GM23338 (cell line): Measurements from ENCODE around the gene IDH1. TPM values are rescaled to one million over a fixed set of nuclear protein-coding genes. Genes with fewer than 3 reads are reported as not detected.

Experiments
- ATAC-seq: fragments of 200-7000 bp; cut with Tn5 transposase; 3 replicates; pipeline ENCODE4 v1.9.1; 2020
- DNase-seq: peaks from one replicate; pipeline ENCODE4 v3.0.0-alpha.2; 2015; ENCODE audit warnings: low spot score
- H2AFZ ChIP-seq: fragments of 200-600 bp; sonication (generic); 2 replicates; pipeline ENCODE4 v1.8.0; 2016; ENCODE audit warnings: antibody characterized with exemption, mild to moderate bottlenecking, moderate library complexity
- H3F3A ChIP-seq: fragments of 200-600 bp; sonication (generic); replicated peaks from 2 replicates; pipeline ENCODE4 v1.8.0; 2017; ENCODE audit warnings: antibody characterized with exemption, mixed run types, low read depth
- H3K27ac ChIP-seq: fragments of 200-600 bp; sonication (generic); 2 replicates; pipeline ENCODE4 v1.6.1; 2016; ENCODE audit warnings: low read depth
- H3K27me3 ChIP-seq: fragments of 200-600 bp; sonication (generic); 2 replicates; pipeline ENCODE4 v1.8.0; 2016; ENCODE audit warnings: mild to moderate bottlenecking, mixed run types, moderate library complexity; ENCODE audit not compliant: insufficient read depth
- H3K36me3 ChIP-seq: fragments of 200-600 bp; sonication (generic); 2 replicates; pipeline ENCODE4 v1.8.0; 2016; ENCODE audit warnings: mild to moderate bottlenecking; ENCODE audit not compliant: insufficient read depth
- H3K4me1 ChIP-seq: fragments of 200-600 bp; sonication (generic); 2 replicates; pipeline ENCODE4 v1.8.0; 2016; ENCODE audit warnings: mild to moderate bottlenecking, moderate library complexity; ENCODE audit not compliant: insufficient read depth
- H3K4me2 ChIP-seq: fragments of 200-600 bp; sonication (generic); 2 replicates; pipeline ENCODE4 v1.7.1; 2017; ENCODE audit warnings: mixed run types
- H3K4me3 ChIP-seq: fragments of 200-600 bp; sonication (generic); 2 replicates; pipeline ENCODE4 v1.6.1; 2016; ENCODE audit warnings: mixed run types
- H3K79me2 ChIP-seq: fragments of 200-600 bp; sonication (generic); replicated peaks from 2 replicates; pipeline ENCODE4 v1.8.0; 2017; ENCODE audit warnings: mild to moderate bottlenecking; ENCODE audit not compliant: insufficient read depth
- H3K9me2 ChIP-seq: fragments of 200-600 bp; sonication (generic); 2 replicates; pipeline ENCODE4 v1.8.0; 2017; ENCODE audit not compliant: insufficient read depth
- H4K20me1 ChIP-seq: fragments of 200-600 bp; sonication (generic); replicated peaks from 2 replicates; pipeline ENCODE4 v1.8.0; 2017; ENCODE audit warnings: mild to moderate bottlenecking; ENCODE audit not compliant: insufficient read depth
- H3K27ac Mint-ChIP-seq: 2 replicates; pipeline ENCODE4 v1.8.0; 2020; ENCODE audit warnings: inconsistent platforms, mild to moderate bottlenecking, moderate library complexity, mixed read lengths
- H3K27me3 Mint-ChIP-seq: 3 replicates; pipeline ENCODE4 v1.8.0; 2022; ENCODE audit warnings: low read depth, mild to moderate bottlenecking, moderate library complexity, mixed read lengths, inconsistent platforms; ENCODE audit not compliant: insufficient read depth, poor library complexity
- H3K36me3 Mint-ChIP-seq: 3 replicates; pipeline ENCODE4 v1.8.0; 2021; ENCODE audit warnings: low read depth, mild to moderate bottlenecking, inconsistent platforms, moderate library complexity, mixed read lengths
- H3K4me1 Mint-ChIP-seq: 3 replicates; pipeline ENCODE4 v1.8.0; 2020; ENCODE audit warnings: mild to moderate bottlenecking, inconsistent platforms, mixed read lengths
- H3K4me3 Mint-ChIP-seq: 3 replicates; pipeline ENCODE4 v1.8.0; 2021; ENCODE audit warnings: moderate library complexity, mild to moderate bottlenecking, inconsistent platforms, mixed read lengths
- H3K9me3 Mint-ChIP-seq: 3 replicates; pipeline ENCODE4 v1.8.0; 2020; ENCODE audit warnings: moderate library complexity, mild to moderate bottlenecking, inconsistent platforms, mixed read lengths
- CREB1 ChIP-seq: fragments of 250-450 bp; sonication (Bioruptor Pico); IDR thresholded peaks from 2 replicates; pipeline ENCODE4 v1.5.0; 2020; ENCODE audit warnings: low read depth, mild to moderate bottlenecking, moderate library complexity
- CTCF ChIP-seq, 2 experiments: fragments of 200-600 bp in 1 of 2; sonication (generic) in 1 of 2; conservative IDR thresholded peaks; 2 replicates each; pipeline versions ENCODE4 v1.5.1 to v1.6.1; 2016 to 2017; ENCODE audit warnings: antibody characterized with exemption in 2 of 2, low read depth in 2 of 2, mild to moderate bottlenecking in 2 of 2, moderate library complexity in 1 of 2
- EZH2 ChIP-seq: fragments of 200-600 bp; sonication (generic); IDR thresholded peaks from one replicate; pipeline ENCODE4 v1.8.0; 2017; ENCODE audit warnings: antibody characterized with exemption, mild to moderate bottlenecking, low read depth; ENCODE audit not compliant: unreplicated experiment
- EZH2phosphoT487 ChIP-seq: fragments of 200-600 bp; sonication (generic); IDR thresholded peaks from one replicate; pipeline ENCODE4 v1.8.1; 2018; ENCODE audit warnings: antibody characterized with exemption; ENCODE audit not compliant: unreplicated experiment
- JUNB ChIP-seq: IDR thresholded peaks from one replicate; pipeline ENCODE4 v1.6.1; 2016; ENCODE audit warnings: antibody characterized with exemption; ENCODE audit not compliant: unreplicated experiment
- NANOG ChIP-seq: IDR thresholded peaks from 2 replicates; pipeline ENCODE4 v1.6.1; 2016; ENCODE audit warnings: antibody characterized with exemption, borderline replicate concordance
- POLR2AphosphoS5 ChIP-seq: IDR thresholded peaks from 2 replicates; pipeline ENCODE4 v1.6.1; 2016; ENCODE audit warnings: antibody characterized with exemption, low read depth
- REST ChIP-seq: IDR thresholded peaks from one replicate; pipeline ENCODE4 v1.6.1; 2018; ENCODE audit warnings: antibody characterized with exemption; ENCODE audit not compliant: unreplicated experiment
- STAT1 ChIP-seq: IDR thresholded peaks from one replicate; pipeline ENCODE4 v1.6.1; 2016; ENCODE audit warnings: antibody characterized with exemption; ENCODE audit not compliant: unreplicated experiment
- ZNF114 ChIP-seq: fragments of 250-450 bp; sonication (Bioruptor Pico); IDR thresholded peaks from 2 replicates; pipeline ENCODE4 v1.5.0; 2020; ENCODE audit warnings: mild to moderate bottlenecking, moderate library complexity
- ZNF331 ChIP-seq: fragments of 250-450 bp; sonication (Bioruptor Pico); IDR thresholded peaks from 2 replicates; pipeline ENCODE4 v1.5.0; 2020; ENCODE audit warnings: low read depth, mild to moderate bottlenecking, moderate library complexity
- ZNF462 ChIP-seq: fragments of 250-450 bp; sonication (Bioruptor Pico); IDR thresholded peaks from 2 replicates; pipeline ENCODE4 v1.5.0; 2020; ENCODE audit warnings: mild to moderate bottlenecking, moderate library complexity
- polyA plus RNA-seq: library from polyadenylated mRNA; unstranded; fragments of >200 nt; fragmentation: Nextera tagmentation; extraction: Ambion mirVana; gene quantifications from 2 replicates; pipeline ENCODE4 v1.2.1, GENCODE V29; 2016
- total RNA-seq: library from RNA; depleted of rRNA; stranded (reverse); fragments of >200 nt; shearing (Covaris generic); gene quantifications from 2 replicates; pipeline ENCODE4 v1.2.3, GENCODE V29; 2014
- TF ChIP-seq, protein P1 (sequence below): IDR thresholded peaks from 2 replicates; pipeline ENCODE4 v1.6.1; 2016; ENCODE audit warnings: antibody characterized with exemption

IDH1 gene
- total and polyA plus RNA-seq, 2 experiments from 2014 or later, result 315 to 536 TPM

DNA sequence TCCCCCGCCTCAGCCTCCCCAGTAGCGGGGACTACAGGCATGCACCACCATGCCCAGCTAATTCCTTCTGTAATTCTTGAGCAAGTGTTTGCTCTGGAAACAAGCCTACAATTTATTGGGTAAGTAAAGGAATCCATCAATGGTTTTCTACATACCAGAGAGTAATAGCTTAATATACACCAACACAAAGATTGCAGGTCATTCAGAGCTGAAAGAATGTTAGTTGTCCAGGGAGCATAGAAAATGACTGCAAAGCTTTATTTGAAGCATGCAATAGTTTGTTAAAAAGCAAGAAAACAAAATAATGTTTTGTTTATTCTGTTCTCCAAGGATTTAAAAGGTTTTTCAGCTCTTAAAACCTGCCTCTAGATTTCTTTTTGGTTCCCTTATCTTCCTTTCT is 5.6 kb downstream of the IDH1 start (continued):
- TF ChIP-seq JUNB, result no peak
- TF ChIP-seq ZNF331, result no peak
- no peak for TF ChIP-seq POLR2AphosphoS5
- TF ChIP-seq EZH2, result no peak

DNA sequence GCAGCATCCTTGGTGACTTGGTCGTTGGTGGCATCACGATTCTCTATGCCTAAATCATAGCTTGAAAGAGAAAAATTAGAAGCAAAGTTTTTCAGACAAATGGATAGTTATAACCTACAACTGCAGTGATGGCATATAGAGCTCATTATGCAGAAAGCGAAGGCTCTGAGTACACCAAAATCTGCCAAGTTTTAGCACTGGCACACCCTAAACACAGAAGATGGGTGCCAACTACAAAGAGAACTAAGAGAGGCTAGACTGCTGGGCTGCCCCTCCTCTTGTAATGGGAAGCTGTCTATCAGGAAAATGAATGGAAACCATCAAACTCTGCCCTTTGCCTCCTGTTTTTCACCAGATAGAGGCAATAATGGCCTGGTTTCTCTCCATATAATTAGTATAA is 6.3 kb downstream of the IDH1 start:
- peaks cover 13% of the 10 kb centered on the region for H4K20me1 ChIP-seq
- H3K4me1 ChIP-seq, result peaks cover 14% of the 10 kb centered on the region
- H2AFZ ChIP-seq, result no peak overlapping the region
- H3K27me3 ChIP-seq, result no peaks in the 10 kb centered on the region
- no peak overlapping the region for H3K4me3 ChIP-seq
- peaks cover 99% of the 10 kb centered on the region for H3K36me3 Mint-ChIP-seq
- H3K27ac Mint-ChIP-seq, result no peak overlapping the region
- DNase-seq, result no peak
- H3K4me3 Mint-ChIP-seq, result no peak overlapping the region
- no peak for ATAC-seq
- 0 out of 2 replicates have a peak, but pooled peaks cover 2% of the 10 kb centered on the region for H3F3A ChIP-seq
- H3K36me3 ChIP-seq, result peaks cover 90% of the 10 kb centered on the region
- no peak overlapping the region for H3K4me2 ChIP-seq
- H3K4me1 Mint-ChIP-seq, result peaks cover 32% of the 10 kb centered on the region
- no peaks in the 10 kb centered on the region for H3K9me2 ChIP-seq
- TF ChIP-seq EZH2phosphoT487 (no peak), ZNF462 (CRISPR knock-in tag) (no peak), ZNF114 (CRISPR knock-in tag) (no peak), CREB1 (CRISPR knock-in tag) (no peak), POLR2AphosphoS5 (no peak), JUNB (no peak), STAT1 (no peak), NANOG (no peak), REST (no peak), ZNF331 (no peak), CTCF (conservative IDR thresholded peaks at IDR 0.05; ENCODE audit: low read depth in 2 of 2) (no peak), EZH2 (no peak)
- TF ChIP-seq, protein P1, sequence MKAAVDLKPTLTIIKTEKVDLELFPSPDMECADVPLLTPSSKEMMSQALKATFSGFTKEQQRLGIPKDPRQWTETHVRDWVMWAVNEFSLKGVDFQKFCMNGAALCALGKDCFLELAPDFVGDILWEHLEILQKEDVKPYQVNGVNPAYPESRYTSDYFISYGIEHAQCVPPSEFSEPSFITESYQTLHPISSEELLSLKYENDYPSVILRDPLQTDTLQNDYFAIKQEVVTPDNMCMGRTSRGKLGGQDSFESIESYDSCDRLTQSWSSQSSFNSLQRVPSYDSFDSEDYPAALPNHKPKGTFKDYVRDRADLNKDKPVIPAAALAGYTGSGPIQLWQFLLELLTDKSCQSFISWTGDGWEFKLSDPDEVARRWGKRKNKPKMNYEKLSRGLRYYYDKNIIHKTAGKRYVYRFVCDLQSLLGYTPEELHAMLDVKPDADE, result no peak
- H3K27me3 Mint-ChIP-seq, result peaks cover 2% of the 10 kb centered on the region
- peaks cover 51% of the 10 kb centered on the region for H3K79me2 ChIP-seq
- no peak overlapping the region for H3K27ac ChIP-seq
- H3K9me3 Mint-ChIP-seq, result no peaks in the 10 kb centered on the region
